Tibial nerve (tissue), 4 donors: Measurements from ENCODE around the gene SEC14L5. TPM values are rescaled to one million over a fixed set of nuclear protein-coding genes. Genes with fewer than 3 reads are reported as not detected.

Experiments
- DNase-seq, 2 donors: peaks; one replicate each; pipeline ENCODE4 v3.0.0-alpha.2; 2019; ENCODE audit warnings: low spot score in 2 of 2
- H3K27ac ChIP-seq, 4 donors: fragments of 200-600 bp; sonication (generic) in 3 of 4; one replicate each; pipeline ENCODE4 v1.5.1; 2017 to 2019; ENCODE audit warnings: mild to moderate bottlenecking in 1 of 4
- H3K27me3 ChIP-seq, 2 donors: fragments of 200-600 bp; sonication (generic) in 1 of 2; one replicate each; pipeline versions ENCODE4 v1.5.1 to v1.6.0; 2017 to 2019
- H3K36me3 ChIP-seq, 3 donors: fragments of 200-600 bp; sonication (generic); one replicate each; pipeline ENCODE4 v1.5.1; 2018 to 2019
- H3K4me1 ChIP-seq, 4 donors: fragments of 200-600 bp; sonication (generic) in 3 of 4; one replicate each; pipeline ENCODE4 v1.5.1; 2017 to 2019
- H3K4me3 ChIP-seq, 4 donors: fragments of 200-600 bp; sonication (generic) in 3 of 4; one replicate each; pipeline ENCODE4 v1.5.1; 2017 to 2019; ENCODE audit warnings: mild to moderate bottlenecking in 1 of 4, moderate library complexity in 1 of 4
- H3K9me3 ChIP-seq, 4 donors: fragments of 200-600 bp; sonication (generic) in 3 of 4; one replicate each; pipeline ENCODE4 v1.5.1; 2017 to 2019
- EP300 ChIP-seq, 2 donors: sonication (generic); formaldehyde crosslinking; IDR thresholded peaks; one replicate each; pipeline ENCODE4 v1.6.1; 2017; ENCODE audit warnings: antibody characterized with exemption in 2 of 2, mild to moderate bottlenecking in 1 of 2
- POLR2A ChIP-seq, 2 donors: fragments of 450-650 bp; IDR thresholded peaks; one replicate each; pipeline ENCODE4 v1.6.1; 2017; ENCODE audit warnings: antibody characterized with exemption in 2 of 2, mild to moderate bottlenecking in 2 of 2, moderate library complexity in 2 of 2
- WGBS, 2 donors: methylation state at CpG; one replicate each; pipeline ENCODE4 v1.1.5; 2018; 5-methylcytosine and 5-hydroxymethylcytosine counted together
- total RNA-seq, 4 donors: library from RNA; depleted of rRNA; stranded (reverse); fragments of >200 nt; gene quantifications; one replicate each; pipeline ENCODE4 v1.1.0, GENCODE V29; 2016
- TF ChIP-seq, protein P1 (sequence below), 5 experiments: fragments of 200-600 bp in 3 of 5; fragments of 450-650 bp in 2 of 5; sonication (generic) in 3 of 5; IDR thresholded peaks; one replicate each; pipeline ENCODE4 v1.5.1; 2016 to 2019; ENCODE audit warnings: antibody characterized with exemption in 5 of 5, mild to moderate bottlenecking in 3 of 5, moderate library complexity in 2 of 5

SEC14L5 gene
- total RNA-seq, 4 donors from 2014 or later = 12.0 to 29.0 (median 13.6) TPM

DNA sequence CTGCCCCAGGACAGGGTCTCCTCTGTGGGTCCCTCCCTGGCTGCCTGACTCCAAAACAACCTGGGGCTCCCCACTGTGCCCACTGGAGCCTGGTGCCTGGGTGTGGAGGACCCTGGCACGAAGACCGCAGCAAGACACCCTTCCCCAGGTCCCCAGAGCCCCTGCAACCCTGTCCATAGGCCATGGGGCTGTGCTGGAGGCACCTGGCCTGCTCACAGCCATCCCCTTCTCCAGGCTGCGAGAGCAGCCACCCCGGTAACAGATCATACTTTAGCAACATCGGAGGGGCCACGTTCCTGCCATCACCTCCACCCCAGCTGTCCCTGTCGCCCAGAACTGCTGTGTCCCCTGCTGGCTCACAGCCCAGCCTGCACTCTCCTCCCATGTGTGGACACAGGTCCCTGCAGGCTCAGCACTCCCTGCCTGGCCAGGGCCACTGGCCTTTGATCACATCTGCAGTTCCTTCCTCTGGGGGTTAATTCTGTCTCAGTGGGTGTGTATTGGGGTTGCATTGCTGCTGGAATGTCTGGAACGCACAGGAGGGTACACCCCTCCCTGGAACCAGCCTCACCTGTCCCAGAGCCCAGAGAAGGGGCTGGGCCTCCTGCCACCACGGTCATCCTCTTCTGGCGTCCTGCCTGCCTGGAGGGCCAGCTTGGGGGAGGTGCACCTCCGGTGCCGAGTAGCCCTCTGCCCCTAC lies 33.4 kb upstream of the SEC14L5 start:
- WGBS, 2 donors = 44 to 50% methylated on average over 11 to 12 of the region's 12 CpGs
- Histone ChIP-seq H3K4me1 (peaks cover 0 to 20% (median 3%) of the 10 kb centered on the region in 4 donors), H3K27ac (peak overlapping the region in 1 of 4 donors; percentile 52), H3K9me3 (peaks cover 0 to 22% (median 0%) of the 10 kb centered on the region in 4 donors), H3K36me3 (peaks cover 0 to 15% (median 0%) of the 10 kb centered on the region in 3 donors), H3K27me3 (no peaks in the 10 kb centered on the region), H3K4me3 (no peak overlapping the region)
- TF ChIP-seq EP300 (IDR thresholded peaks at IDR 0.05) (no peak), POLR2A (IDR thresholded peaks at IDR 0.05) (no peak)
- TF ChIP-seq, protein P1, sequence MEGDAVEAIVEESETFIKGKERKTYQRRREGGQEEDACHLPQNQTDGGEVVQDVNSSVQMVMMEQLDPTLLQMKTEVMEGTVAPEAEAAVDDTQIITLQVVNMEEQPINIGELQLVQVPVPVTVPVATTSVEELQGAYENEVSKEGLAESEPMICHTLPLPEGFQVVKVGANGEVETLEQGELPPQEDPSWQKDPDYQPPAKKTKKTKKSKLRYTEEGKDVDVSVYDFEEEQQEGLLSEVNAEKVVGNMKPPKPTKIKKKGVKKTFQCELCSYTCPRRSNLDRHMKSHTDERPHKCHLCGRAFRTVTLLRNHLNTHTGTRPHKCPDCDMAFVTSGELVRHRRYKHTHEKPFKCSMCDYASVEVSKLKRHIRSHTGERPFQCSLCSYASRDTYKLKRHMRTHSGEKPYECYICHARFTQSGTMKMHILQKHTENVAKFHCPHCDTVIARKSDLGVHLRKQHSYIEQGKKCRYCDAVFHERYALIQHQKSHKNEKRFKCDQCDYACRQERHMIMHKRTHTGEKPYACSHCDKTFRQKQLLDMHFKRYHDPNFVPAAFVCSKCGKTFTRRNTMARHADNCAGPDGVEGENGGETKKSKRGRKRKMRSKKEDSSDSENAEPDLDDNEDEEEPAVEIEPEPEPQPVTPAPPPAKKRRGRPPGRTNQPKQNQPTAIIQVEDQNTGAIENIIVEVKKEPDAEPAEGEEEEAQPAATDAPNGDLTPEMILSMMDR (IDR thresholded peaks at IDR 0.05) = no peak
- no peak for DNase-seq

DNA sequence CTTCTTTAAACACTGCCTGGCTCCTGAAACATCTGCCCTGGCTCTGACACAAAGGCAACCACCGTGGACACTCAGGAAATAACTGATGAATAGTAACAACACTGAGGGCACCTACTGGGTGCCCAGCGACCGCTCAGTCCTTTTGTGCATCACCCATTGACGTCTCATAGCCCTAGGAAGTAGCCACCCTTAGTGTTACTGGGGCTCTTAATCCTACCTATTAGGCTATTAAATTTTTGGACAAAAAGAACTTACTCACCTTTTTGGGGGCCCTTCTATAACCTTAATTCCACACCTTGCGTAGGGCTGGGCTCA lies 32.9 kb upstream of the SEC14L5 start:
- H3K27ac ChIP-seq = peak overlapping the region in 1 of 4 donors; percentile 52
- H3K9me3 ChIP-seq = peaks cover 0 to 22% (median 0%) of the 10 kb centered on the region in 4 donors
- peaks cover 0 to 20% (median 3%) of the 10 kb centered on the region in 4 donors for H3K4me1 ChIP-seq
- no peak for DNase-seq
- H3K36me3 ChIP-seq = peaks cover 0 to 15% (median 0%) of the 10 kb centered on the region in 3 donors
- no peak for TF ChIP-seq POLR2A (IDR thresholded peaks at IDR 0.05)
- TF ChIP-seq, protein P1 (IDR thresholded peaks at IDR 0.05) = no peak
- no peak for TF ChIP-seq EP300 (IDR thresholded peaks at IDR 0.05)
- H3K27me3 ChIP-seq = no peaks in the 10 kb centered on the region
- no peak overlapping the region for H3K4me3 ChIP-seq
- 68 to 76% methylated on average over 5 of the region's 5 CpGs for WGBS, 2 donors

DNA sequence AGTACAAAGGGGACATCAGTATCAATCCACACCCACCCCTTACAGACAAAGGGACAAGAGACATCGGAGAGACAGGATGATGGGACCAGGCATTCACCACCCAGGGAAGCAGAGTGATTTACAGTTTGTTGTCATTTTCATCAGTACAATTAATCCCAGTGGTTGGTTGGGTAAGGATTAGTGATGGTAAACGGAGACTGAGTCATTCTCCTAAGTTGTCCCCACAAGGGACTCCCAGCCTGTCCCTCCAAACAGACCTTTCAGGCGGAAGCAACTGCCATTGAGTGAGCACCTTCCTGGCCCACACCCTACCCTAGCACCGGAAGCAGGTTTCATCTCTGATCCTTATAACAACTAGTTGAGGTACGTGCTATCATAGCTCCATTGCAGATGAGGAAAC lies 32.3 kb upstream of the SEC14L5 start:
- Histone ChIP-seq H3K27me3 (no peaks in the 10 kb centered on the region), H3K36me3 (peaks cover 0 to 15% (median 0%) of the 10 kb centered on the region in 3 donors), H3K9me3 (peaks cover 0 to 22% (median 0%) of the 10 kb centered on the region in 4 donors), H3K27ac (peak overlapping the region in 1 of 4 donors; percentile 52), H3K4me1 (peaks cover 0 to 20% (median 3%) of the 10 kb centered on the region in 4 donors), H3K4me3 (no peak overlapping the region)
- TF ChIP-seq EP300 (IDR thresholded peaks at IDR 0.05) (no peak), POLR2A (IDR thresholded peaks at IDR 0.05) (no peak)
- TF ChIP-seq, protein P1 (IDR thresholded peaks at IDR 0.05) = no peak
- no peak for DNase-seq
- 76 to 93% methylated on average over 5 of the region's 5 CpGs for WGBS, 2 donors

DNA sequence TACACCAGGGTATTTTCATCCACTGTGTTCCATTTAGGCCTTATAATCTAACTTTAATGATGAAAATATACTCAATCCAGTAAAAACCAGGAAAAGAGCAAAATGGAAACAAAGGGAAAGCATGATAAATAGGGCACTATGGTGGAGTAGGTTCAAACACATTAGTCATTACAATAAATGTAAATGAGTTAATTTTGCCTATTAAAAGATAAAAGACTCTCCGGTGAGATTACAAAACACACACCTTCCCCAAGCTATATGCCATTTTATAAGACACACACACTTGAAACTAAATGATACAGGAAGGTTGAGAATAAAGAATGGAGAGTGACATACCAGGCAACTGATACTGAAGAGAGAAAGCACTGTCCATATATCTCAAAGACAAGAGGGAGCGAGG lies 31.2 kb upstream of the SEC14L5 start:
- Histone ChIP-seq H3K4me3 (no peak overlapping the region), H3K27ac (no peak overlapping the region), H3K36me3 (peaks cover 0 to 15% (median 0%) of the 10 kb centered on the region in 3 donors), H3K27me3 (no peaks in the 10 kb centered on the region), H3K9me3 (peaks cover 0 to 22% (median 0%) of the 10 kb centered on the region in 4 donors), H3K4me1 (peaks cover 0 to 24% (median 3%) of the 10 kb centered on the region in 4 donors)
- TF ChIP-seq, protein P1 (IDR thresholded peaks at IDR 0.05) = no peak
- no peak for TF ChIP-seq EP300 (IDR thresholded peaks at IDR 0.05)
- no peak for TF ChIP-seq POLR2A (IDR thresholded peaks at IDR 0.05)
- 92 to 96% methylated on average over 2 of the region's 2 CpGs for WGBS, 2 donors
- DNase-seq = no peak

DNA sequence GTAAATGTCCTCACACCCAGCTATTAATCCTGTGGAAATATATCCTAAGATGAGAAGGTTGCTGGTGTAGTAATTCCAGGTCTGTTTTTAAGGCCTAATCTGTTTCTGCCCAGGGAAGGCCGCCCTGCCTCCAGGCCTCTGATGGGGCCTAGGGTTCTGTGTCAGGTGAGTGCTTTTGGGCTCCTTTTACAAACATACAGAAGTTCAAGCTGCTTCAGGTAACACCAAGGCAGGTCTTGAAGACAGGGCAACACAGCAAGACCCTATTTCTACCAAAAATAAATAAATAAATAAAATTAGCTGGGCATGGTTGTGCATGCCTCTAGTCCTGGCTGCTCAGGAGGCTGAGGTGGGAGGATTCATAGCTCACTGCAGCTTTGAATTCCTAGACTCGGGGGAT lies 30.5 kb upstream of the SEC14L5 start:
- Histone ChIP-seq H3K27me3 (no peaks in the 10 kb centered on the region), H3K27ac (no peak overlapping the region), H3K4me3 (no peak overlapping the region), H3K36me3 (peaks cover 0 to 15% (median 0%) of the 10 kb centered on the region in 3 donors), H3K4me1 (peaks cover 0 to 24% (median 3%) of the 10 kb centered on the region in 4 donors), H3K9me3 (peaks cover 0 to 22% (median 0%) of the 10 kb centered on the region in 4 donors)
- 61 to 75% methylated on average over 2 of the region's 2 CpGs for WGBS, 2 donors
- no peak for DNase-seq
- TF ChIP-seq EP300 (IDR thresholded peaks at IDR 0.05) = no peak
- TF ChIP-seq POLR2A (IDR thresholded peaks at IDR 0.05) = no peak
- TF ChIP-seq, protein P1 (IDR thresholded peaks at IDR 0.05) = no peak
